ENCODE data around the gene CAPN5. TPM values are rescaled to one million over a fixed set of nuclear protein-coding genes. Genes with fewer than 3 reads are reported as not detected.

CAPN5 gene
- total RNA-seq, 1 donor from 2014 or later = 0.71 TPM

DNA sequence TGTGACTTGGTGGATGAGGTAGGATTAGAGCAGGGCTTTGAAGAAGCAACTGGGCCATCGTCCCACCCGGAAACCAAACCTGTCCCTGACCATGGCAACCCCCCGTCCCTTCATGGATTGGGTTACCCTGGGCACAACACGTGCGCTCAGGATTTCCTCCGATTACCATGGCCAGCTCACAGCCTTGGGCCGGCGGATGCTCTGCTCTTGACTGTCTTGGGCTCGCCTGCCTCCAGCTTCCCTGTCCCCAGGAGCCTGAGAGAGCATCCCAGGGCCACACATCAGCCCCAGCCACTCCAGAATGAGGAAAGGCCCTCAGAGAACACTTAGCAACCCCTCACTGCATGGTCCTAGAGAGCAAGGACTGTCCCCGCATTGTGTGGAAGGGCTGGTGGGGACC, 84.1 kb downstream of the CAPN5 start:
- Mint-ChIP-seq H3K36me3 (ENCODE audit: low read depth) (no peaks in the 10 kb centered on the region), H3K27ac (no peak overlapping the region), H3K4me1 (peaks cover 17% of the 10 kb centered on the region), H3K4me3 (no peak overlapping the region), H3K9me3 (no peaks in the 10 kb centered on the region), H3K27me3 (peaks cover 13% of the 10 kb centered on the region)
- ATAC-seq (ENCODE audit: low read depth) (no peak), DNase-seq (no peak)
- intact Hi-C loops (cut with micrococcal nuclease) = no loop called here
- ChIA-PET CTCF (no interaction called here), POLR2A (no interaction called here)
- no peak for TF ChIP-seq CTCF (IDR thresholded peaks at IDR 0.05)

GRCh38 chr11:77151804-77152509, 85.2 kb downstream of the CAPN5 start:
- Mint-ChIP-seq H3K4me3 (no peak overlapping the region), H3K36me3 (ENCODE audit: low read depth) (no peaks in the 10 kb centered on the region), H3K27ac (no peak overlapping the region), H3K9me3 (no peaks in the 10 kb centered on the region), H3K27me3 (peaks cover 13% of the 10 kb centered on the region), H3K4me1 (peaks cover 17% of the 10 kb centered on the region)
- ATAC-seq (ENCODE audit: low read depth) (no peak), DNase-seq (no peak)
- intact Hi-C loops (cut with micrococcal nuclease) = no loop called here
- CTCF ChIA-PET = no interaction called here
- POLR2A ChIA-PET = no interaction called here
- no peak for TF ChIP-seq CTCF (IDR thresholded peaks at IDR 0.05)

DNA sequence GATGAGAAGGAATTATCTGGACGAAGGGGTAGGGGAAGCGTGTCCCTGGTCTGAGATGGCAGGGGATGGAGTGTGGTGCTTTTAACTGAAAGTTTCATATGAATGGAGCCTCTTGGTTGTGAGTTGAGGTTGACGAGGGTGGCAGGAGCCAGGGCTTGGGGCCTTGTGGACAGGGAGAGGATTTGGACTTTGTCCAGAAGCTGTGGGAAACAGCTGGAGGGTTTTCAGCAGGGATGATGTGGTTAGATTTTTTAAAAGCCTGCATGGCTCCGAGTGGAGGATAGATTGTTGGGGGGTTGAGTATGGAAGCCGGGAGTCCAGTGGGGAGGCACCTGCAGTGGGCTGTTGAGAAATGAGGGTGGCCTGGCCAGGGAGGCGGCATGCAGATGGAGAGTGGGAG, 86.1 kb downstream of the CAPN5 start:
- H3K9me3 Mint-ChIP-seq = no peaks in the 10 kb centered on the region
- H3K36me3 Mint-ChIP-seq (ENCODE audit: low read depth) = no peaks in the 10 kb centered on the region
- ChIA-PET POLR2A (no interaction called here), CTCF (no interaction called here)
- H3K4me1 Mint-ChIP-seq = peaks cover 14% of the 10 kb centered on the region
- ATAC-seq (ENCODE audit: low read depth) = no peak
- intact Hi-C loops (cut with micrococcal nuclease) = no loop called here
- TF ChIP-seq CTCF (IDR thresholded peaks at IDR 0.05) = no peak
- H3K27me3 Mint-ChIP-seq = peaks cover 11% of the 10 kb centered on the region
- H3K4me3 Mint-ChIP-seq = no peak overlapping the region
- DNase-seq = no peak
- H3K27ac Mint-ChIP-seq = no peak overlapping the region

DNA sequence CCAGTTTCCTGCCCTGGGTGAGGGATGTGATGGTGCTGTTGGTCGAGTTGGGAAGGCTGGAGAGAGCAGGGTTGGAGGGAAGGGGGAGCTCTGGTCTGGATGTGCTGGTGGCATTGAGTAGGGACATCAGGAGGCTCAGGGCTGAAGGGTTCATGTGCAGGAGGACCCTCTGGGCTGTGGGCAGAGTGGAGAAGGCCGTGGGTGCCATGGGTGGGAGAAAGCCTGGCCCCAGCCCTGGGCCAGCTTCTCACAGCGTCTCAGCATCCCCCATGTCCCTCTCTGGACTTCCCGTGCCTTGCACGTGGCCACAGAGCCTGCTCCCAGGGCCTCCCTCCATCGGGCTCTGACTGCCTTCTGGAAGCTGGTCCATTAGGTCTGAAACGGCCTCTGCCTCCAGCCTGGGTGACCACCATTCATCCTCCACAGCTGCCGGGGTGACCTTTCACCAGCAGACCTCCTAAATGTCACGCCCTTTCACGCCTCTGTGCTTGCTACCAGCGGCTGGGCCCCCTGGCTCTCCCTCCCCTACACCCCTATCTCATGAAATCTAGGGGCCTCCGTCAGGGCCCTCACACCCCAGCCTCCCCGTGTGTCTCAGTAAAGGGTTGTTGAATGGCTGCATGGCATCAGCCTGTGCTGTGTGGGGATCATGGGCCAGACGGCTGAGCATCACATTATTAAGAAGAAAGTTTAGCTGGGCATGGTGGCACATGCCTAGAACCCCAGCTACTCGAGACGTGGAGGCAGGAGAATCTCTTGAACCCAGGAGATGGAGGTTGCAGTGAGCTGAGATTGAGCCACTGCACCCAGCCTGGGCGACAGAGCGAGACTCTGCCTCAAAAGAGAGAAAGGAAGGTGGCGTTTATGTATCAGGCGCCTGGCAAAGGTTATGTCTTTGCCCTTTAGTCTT, 86.8 kb downstream of the CAPN5 start:
- no peak for ATAC-seq (ENCODE audit: low read depth)
- no peak overlapping the region for H3K4me3 Mint-ChIP-seq
- ChIA-PET CTCF (no interaction called here), POLR2A (no interaction called here)
- no peak for TF ChIP-seq CTCF (IDR thresholded peaks at IDR 0.05)
- H3K4me1 Mint-ChIP-seq = peaks cover 9% of the 10 kb centered on the region
- H3K36me3 Mint-ChIP-seq (ENCODE audit: low read depth) = no peaks in the 10 kb centered on the region
- H3K27ac Mint-ChIP-seq = no peak overlapping the region
- DNase-seq = no peak
- intact Hi-C loops (cut with micrococcal nuclease) = no loop called here
- no peaks in the 10 kb centered on the region for H3K9me3 Mint-ChIP-seq
- peaks cover 11% of the 10 kb centered on the region for H3K27me3 Mint-ChIP-seq

DNA sequence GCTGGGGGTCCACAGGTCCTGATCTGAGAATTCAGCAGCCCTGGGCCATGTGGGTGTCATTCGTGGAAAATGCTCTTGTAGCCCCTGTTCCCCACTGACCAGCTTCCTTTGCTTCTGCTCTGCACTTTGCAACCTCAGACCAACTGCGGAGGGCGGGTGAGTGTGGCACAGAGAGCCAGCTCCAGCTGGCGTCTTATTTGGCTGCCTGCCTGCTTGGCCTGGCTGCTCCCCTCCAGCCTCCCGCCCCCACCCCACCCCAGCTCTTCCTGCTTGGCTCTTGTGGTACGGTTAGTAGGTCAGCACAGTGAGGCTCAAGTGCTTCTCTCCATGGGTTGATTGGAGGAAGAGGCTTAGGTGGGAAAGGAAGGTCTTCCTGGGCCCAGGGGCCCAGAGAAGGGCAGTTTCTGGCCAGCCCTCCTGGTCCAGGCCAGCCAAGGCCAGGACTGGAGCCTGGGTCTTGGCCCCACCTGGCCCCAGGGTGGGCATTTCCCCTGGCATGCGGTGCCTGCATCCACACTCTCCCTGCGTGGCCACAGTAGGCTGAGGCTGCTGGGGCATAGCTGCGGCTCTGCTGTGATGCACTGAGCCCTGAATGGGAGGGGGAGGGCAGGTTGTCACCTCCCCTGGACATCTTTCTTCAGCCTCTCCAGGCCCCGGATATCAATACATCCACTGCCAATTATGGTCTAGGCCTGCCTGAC, 87.8 kb downstream of the CAPN5 start:
- DNase-seq (no peak), ATAC-seq (ENCODE audit: low read depth) (no peak)
- intact Hi-C loops (cut with micrococcal nuclease) = no loop called here
- no peak for TF ChIP-seq CTCF (IDR thresholded peaks at IDR 0.05)
- H3K9me3 Mint-ChIP-seq = no peaks in the 10 kb centered on the region
- no peak overlapping the region for H3K27ac Mint-ChIP-seq
- ChIA-PET CTCF (no interaction called here), POLR2A (no interaction called here)
- no peak overlapping the region for H3K4me3 Mint-ChIP-seq
- peaks cover 11% of the 10 kb centered on the region for H3K27me3 Mint-ChIP-seq
- no peaks in the 10 kb centered on the region for H3K36me3 Mint-ChIP-seq (ENCODE audit: low read depth)
- H3K4me1 Mint-ChIP-seq = peaks cover 9% of the 10 kb centered on the region
